ENCODE data around the gene ATF7.
"Not testable (repeated sequence)": the region's sequence is repeated elsewhere in the genome, so short reads cannot be mapped to it uniquely, and the experiment has no call there.

ATF7 gene

GRCh38 chr12:53594897-53595615 is 31.1 kb downstream of the ATF7 start:
- DNase-seq, result no peak

DNA sequence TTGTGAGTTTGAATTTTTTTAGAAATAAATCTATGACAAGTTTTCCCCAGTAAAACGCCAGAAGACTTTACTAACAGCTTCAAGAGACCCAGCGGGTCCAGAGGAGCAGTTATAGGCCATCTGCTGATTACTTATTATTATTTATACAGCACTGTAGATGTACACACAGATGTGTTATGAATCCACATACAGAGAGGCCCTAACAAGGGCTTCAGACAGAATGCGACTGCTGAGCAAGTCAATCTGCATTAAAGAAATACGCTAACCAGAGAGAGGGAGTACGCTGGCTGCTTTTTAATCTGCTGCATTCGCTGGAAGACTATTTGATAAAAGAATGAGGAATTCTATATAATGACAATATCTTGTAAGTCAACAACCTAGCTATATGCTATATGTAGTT is 32.5 kb downstream of the ATF7 start:
- DNase-seq, result no peak

- no peak for DNase-seq
These were observed 33.2 kb downstream of the ATF7 start for GRCh38 chr12:53593031-53593430.

DNA sequence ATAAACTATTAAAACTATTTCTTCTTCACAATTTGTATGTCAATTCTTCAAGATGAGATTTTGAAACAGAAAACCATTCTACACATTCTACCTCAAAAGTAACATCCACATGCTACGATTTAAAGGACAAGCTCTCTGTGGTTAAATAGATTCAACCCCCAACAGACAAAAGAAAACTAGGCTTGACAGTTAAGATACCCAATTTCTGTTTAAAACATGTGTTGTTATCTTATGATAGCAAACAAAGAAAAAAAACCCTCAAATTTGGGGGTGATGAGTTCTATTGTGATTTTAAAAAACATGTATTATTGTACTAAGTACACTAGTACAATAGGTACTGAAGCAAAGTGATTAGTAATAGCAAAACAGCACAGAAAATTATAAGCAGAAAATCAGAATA is 33.8 kb downstream of the ATF7 start:
- no peak for DNase-seq

- DNase-seq, result no peak
These were observed 34.6 kb downstream of the ATF7 start for GRCh38 chr12:53591301-53592206.

GRCh38 chr12:53590652-53591051 is 35.5 kb downstream of the ATF7 start:
- no peak for DNase-seq

DNA sequence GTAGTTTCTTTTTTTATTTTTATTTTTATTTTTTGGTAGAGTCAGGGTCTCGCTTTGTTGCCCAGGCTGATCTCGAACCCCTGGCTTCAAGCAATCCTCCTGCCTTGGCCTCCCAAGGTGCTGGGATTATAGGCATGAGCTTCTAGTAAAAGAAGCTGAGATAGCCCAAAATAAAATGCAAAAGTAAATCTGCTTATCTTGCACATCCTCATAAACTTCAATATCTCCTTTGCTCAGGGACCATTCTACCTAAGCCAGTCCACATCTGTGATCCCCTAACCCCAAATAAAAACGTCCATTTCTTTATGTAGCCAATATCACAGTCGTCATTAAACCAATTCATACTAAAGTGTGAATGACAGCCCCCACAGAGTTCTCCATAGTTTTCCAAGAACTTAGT is 36.3 kb downstream of the ATF7 start:
- no peak for DNase-seq

GRCh38 chr12:53589423-53589822 is 36.8 kb downstream of the ATF7 start:
- DNase-seq, result peak; percentile 47

- no peak for DNase-seq
These were observed 38.1 kb downstream of the ATF7 start for GRCh38 chr12:53588123-53588522.

DNA sequence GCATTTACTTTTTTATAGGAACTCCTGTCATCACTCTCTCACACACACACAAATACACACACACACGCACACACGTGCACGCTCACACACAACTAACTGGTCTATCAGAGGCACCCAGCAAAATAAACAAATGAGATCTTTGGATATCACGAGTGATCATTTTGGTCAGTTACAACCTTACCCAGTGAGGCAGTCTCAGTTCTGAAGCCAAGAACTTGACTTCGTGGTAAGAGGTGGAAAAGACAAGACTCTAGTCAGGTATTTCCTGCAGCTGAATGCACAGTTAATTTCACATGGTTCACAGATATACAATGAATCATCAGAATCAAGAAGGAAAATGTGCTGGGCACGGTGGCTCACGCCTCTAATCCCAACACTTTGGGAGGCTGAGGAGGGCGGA is 39.4 kb downstream of the ATF7 start:
- DNase-seq, result no peak

GRCh38 chr12:53585448-53586125 is 40.6 kb downstream of the ATF7 start:
- DNase-seq, result no peak

- no peak for DNase-seq
These were observed 46.6 kb downstream of the ATF7 start for GRCh38 chr12:53579545-53579955.

GRCh38 chr12:53578783-53579182 is 47.4 kb downstream of the ATF7 start:
- DNase-seq, result no peak

DNA sequence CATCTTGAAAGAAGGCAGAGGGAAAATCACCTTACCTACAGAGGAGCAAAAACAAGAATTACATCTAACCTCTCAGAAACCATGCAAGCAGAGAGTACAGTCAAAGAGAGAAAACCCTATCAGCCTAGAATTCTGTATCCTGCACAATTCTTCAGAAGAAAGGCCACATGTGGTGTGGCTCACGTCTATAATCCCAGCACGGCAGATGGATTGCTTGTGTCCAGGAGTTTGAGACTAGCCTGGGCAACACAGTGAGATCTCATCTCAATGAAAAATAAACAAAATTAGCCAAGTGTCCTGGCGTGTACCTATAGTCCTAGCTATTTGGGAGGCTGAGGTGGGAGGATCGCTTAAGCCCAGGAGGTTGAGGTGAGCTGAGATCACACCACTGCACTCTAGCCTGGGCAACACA is 48.2 kb downstream of the ATF7 start:
- peak; percentile 56 for DNase-seq

GRCh38 chr12:53575502-53576249 is 50.5 kb downstream of the ATF7 start:
- peak; percentile 52 for DNase-seq

- no peak for DNase-seq
These were observed 53.9 kb downstream of the ATF7 start for GRCh38 chr12:53572134-53572758.

GRCh38 chr12:53571295-53571694 is 54.9 kb downstream of the ATF7 start:
- DNase-seq, result no peak

DNA sequence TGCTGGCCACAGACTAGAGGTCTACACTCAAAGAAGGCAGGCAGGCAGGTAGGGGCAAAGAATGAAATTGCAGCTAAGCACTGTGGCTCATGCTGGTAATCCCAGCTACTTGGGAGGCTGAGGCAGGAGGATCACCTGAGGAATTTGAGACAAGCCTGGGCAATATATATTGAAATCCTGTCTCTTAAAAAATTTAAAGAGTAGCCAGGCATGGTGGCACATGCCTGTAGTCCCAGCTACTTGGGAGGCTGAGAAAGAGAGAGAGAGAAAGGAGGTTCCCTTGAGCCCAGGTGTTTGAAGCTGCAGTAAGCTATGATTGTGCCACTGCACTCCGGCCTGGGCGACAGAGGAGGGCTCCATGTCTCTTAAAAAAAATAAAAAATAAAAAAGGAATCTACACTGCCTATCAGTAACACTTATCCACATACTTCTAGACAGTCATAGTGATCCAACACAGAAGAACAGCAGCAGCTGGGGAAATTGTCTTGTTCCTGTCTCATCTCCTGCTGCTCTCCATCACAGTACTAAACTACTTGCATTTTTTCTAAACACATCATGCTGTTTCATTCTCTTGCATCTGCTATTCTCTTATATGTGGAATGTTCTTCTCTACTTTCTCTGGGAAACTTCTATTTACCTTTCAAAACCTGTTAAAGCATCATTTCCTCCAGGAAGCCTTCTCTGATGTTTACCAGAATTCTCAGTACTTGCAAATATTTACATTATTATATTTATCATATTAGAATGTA is 57.2 kb downstream of the ATF7 start:
- DNase-seq, result no peak

DNA sequence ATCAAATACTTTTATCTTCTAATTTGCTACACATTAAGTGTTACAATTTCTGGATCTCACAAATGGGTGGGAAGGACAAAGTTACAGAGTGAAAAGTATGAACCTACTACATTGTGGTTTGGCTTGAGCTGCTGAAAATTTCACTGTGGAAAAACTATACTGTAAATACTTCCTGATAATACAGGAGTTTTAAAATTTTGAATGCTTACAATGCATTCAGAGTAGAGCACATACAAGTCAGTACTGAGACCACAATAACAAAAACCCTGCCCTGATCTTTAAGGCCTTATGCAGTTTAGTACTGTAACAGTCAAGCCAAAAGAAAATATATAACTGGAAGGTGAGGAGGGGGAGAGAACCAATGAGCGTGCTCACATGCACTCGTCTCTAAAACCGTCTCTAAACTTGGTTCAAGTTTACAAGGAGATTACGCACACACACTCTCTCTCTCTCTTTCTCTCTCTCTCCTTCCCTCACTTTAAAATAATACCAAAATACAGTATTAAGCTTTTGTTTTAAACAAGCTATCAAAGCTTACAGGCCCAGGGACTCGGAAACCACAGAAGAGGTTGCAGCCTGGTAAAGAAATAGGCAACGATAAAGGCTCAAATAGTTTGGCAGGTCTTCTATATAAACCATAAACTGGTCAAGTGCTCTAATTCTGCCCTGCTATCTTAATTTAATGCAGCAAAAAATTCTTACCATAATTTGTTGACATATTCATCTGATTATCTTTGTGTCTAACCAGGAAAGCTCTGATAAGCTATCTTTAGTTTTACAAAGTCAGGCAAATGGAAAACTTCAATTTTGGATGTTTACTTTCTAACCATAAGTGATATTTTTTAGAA is 58.0 kb downstream of the ATF7 start:
- no peak for DNase-seq

GRCh38 chr12:53565376-53565775 is 60.8 kb downstream of the ATF7 start:
- not testable (repeated sequence) for DNase-seq

GRCh38 chr12:53564941-53565340 is 61.2 kb downstream of the ATF7 start:
- DNase-seq, result no peak
